Erythroblast (primary cell): Measurements from ENCODE around the gene LRP1.

ENCODE experiments used
- DNase-seq, 2 experiments: peaks; one replicate each; lab custom pipeline; 2025; lab: John Stamatoyannopoulos, UW
- GATA1 ChIP-seq: IDR thresholded peaks from 2 replicates; pipeline ENCODE4 v1.6.1; 2011; ENCODE audit warnings: low read depth, mild to moderate bottlenecking, control low read depth, low read length, moderate library complexity
- POLR2A ChIP-seq: IDR thresholded peaks from 2 replicates; pipeline ENCODE4 v1.6.1; 2011; ENCODE audit warnings: mild to moderate bottlenecking, low read length

LRP1 gene

DNA sequence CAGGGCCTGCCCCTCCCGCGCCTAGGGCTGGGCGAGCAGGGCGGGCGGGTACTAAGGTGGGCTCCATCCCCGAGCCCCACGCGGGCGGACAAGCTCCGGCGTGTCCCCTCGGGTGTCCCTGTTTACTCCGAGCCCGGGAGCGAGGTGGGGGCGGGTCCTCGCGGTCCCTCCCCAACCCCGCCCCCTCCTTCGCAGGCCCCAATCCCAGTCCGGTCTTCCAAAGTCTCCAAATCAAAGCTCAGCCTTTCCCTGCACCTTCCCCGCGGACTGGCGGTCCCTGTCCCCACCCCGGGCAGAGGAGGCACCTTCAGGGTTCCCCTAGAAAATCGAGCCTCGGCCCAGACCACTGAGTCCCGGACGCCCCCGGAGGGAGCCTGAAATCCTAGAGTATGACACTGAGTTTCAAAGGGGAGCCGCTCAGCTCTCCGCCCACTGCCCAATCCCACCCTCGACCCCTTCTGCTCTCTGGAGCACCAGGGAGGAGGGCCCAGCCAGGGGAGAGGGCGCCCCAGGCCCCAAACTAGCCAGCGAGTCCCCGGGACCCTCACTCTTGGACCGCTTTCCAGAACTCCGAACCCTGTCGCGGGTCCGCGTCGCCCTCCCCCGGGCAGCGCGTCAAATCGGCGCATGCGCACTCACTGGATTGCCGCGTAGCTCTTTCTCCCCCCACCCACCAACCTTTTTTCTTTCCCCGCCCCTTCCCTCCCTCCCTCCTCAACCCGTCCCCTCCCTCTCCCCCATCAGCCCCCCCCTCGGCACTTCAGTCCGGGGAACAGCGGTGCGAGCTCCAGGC lies at the start of gene LRP1:
TSS of gene LRP1 (plus strand) at position 758 of the 793 bp plus-strand sequence. CDS start 482 bp downstream, outside the sequence.
- peak; percentile 65 to 68 for DNase-seq
- TF ChIP-seq GATA1 (no peak), POLR2A (no peak)

GRCh38 chr12:57078519-57079404 lies 49.5 kb upstream of the LRP1 start, which contains the start of gene NEMP1:
NEMP1 (minus strand) TSS chr12:57078791; CDS start chr12:57078745, 46 bp downstream.
- no peak for TF ChIP-seq GATA1
- TF ChIP-seq POLR2A = peak; percentile 96
- peak; percentile 99 to 100 for DNase-seq

DNA sequence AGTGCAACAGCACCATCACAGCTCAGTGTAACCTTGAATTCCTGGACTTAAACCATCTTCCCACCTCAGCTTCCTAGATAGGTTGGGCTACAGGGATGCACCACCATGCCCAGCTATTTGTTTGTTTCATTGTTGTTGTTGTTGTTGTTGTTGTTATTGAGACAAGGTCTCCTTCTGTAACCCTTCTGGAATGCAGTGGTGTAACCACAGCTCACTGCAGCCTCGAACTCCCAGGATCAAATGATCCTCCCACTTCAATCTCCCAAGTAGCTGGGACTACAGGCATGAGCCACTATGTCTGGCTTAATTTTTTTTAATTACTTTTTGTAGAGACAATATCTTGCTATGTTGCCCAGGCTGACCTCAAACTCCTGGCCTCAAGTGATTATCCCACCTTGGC lies 48.5 kb upstream of the LRP1 start:
- TF ChIP-seq POLR2A (no peak), GATA1 (no peak)
- peak in 1 of 2 experiments; percentile 38 for DNase-seq

GRCh38 chr12:57080855-57081254 lies 47.4 kb upstream of the LRP1 start:
- no peak for DNase-seq
- TF ChIP-seq GATA1 = no peak
- no peak for TF ChIP-seq POLR2A

DNA sequence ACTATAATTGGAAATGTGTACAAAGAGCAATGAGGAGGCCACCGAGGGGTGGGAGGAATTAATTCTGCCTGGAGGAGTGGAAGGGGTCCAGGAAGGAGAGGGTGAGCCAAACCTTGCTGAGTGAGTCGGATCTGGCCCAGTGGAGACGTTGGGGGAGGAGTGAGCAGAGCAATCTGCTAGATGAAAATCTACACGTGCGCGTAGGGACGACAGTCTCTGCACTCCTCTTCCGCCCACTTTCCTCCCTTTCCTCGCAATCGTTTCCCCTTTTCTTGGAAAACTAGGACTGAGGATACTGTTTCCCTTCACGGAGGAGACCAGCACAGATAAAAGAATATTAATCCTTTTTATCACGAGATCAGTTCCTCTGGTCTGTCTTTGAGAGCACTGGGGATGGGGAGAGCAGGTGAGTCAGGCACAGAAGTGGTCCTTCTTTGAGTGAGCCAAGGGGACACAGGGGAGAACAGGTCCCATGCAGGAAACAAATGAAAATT lies 42.2 kb upstream of the LRP1 start:
- DNase-seq = peak; percentile 43 to 49

GRCh38 chr12:57086493-57087009 lies 41.7 kb upstream of the LRP1 start:
- no peak for TF ChIP-seq POLR2A
- TF ChIP-seq GATA1 = no peak
- DNase-seq = peak; percentile 60 to 65

More for the DNA sequence above, 42.2 kb upstream of the LRP1 start:
- TF ChIP-seq POLR2A = no peak
- TF ChIP-seq GATA1 = no peak

DNA sequence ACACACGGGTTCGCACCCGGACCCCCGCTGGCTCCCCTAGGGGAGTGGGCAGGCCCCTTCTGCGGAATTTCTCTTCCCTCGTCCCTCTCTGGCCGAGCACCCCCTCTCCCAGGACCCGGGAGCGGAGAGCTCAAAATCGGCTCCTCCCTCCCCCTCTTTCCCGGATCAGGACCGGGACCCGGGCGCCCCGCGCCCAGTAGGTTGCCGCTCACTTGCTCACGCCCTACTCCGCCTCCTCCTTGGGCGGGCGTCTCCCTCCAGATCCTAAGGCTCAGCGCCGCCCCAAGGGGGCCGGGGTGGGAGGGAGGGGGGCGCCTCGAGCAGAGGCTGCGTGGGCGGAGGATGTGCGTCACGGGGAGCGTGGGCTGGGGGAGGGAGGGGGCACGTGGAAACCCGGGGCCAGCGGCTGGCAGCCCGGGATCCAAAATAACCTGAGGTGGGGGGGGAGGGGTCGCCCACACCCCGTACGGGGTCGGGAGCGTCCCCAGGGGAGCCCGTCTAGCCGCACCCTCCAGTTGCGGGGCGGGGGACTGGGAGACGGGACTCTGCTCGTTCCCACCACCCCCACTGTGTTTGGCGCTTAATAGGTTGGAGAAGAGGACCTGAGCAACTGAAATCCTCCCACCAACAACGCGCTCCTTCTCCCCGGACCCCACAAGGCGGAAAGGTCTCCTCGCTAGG lies 41.1 kb upstream of the LRP1 start:
- TF ChIP-seq GATA1 = no peak
- TF ChIP-seq POLR2A = peak; percentile 27
- peak; percentile 80 to 85 for DNase-seq

- TF ChIP-seq GATA1 = no peak
- peak; percentile 62 for TF ChIP-seq POLR2A
- peak; percentile 66 to 71 for DNase-seq
Measured at GRCh38 chr12:57087691-57088353, 40.5 kb upstream of the LRP1 start.

GRCh38 chr12:57088354-57089270 lies 39.7 kb upstream of the LRP1 start, which contains the start of gene NAB2:
NAB2 (plus strand) TSS chr12:57089114; CDS start chr12:57089272, 158 bp downstream.
- DNase-seq = peak; percentile 93 to 96
- TF ChIP-seq POLR2A (peak; percentile 69), GATA1 (no peak)

DNA sequence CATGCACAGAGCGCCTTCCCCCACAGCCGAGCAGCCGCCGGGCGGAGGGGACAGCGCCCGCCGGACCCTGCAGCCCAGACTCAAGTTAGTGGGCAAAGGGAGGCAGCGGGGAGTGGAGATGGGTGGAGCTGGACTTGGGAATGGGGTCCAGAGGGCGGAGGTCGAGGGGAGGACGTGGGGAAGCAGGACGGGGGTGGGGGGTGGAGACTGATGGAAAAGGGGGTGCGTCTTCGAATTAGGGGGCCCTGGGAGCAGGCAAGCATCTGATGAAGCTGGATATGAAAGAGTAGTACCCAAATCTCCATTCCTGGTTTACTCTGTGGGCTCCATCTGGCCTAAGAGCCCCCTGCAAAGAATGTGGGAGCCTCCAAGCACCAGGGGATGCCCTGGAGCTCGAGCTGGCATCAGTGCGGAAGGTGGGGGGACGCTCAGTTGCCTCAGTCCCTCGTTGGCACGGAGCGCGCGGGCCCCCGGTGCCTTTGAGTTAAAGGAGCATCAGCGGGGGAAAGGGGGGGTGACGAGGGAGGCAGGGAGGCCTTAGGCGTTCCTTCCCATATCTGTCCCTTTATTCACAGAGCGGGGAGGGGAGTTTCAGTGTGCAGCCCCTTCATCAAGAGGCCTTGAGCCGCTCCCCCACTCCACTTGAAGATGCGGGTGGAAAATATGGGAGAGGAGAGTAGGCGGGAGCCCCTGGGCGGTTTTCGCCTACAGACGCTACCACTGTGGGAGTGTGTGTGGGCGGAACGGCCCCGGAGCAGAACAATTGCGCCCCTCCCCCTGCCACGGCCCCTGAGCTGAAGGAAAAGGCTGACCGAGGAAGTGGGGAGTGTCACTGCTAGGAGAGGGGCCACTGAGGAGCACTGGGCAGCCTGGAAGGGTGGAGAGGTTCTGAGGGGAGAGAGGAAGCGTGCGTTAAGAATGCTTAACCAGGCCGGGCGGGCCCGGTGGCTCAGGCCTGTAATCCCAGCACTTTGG lies 38.7 kb upstream of the LRP1 start:
- no peak for TF ChIP-seq POLR2A
- TF ChIP-seq GATA1 = no peak
- peak; percentile 57 to 59 for DNase-seq
